Testis (tissue), 3 donors: Measurements from ENCODE around the gene CBX5. TPM values are rescaled to one million over a fixed set of nuclear protein-coding genes. Genes with fewer than 3 reads are reported as not detected.

ENCODE experiments used
- DNase-seq: peaks from one replicate; pipeline ENCODE4 v3.0.0-alpha.2; 2019
- H3K27ac ChIP-seq, 2 donors: fragments of 200-600 bp; sonication (generic); one replicate each; pipeline ENCODE4 v1.5.1; 2019
- H3K27me3 ChIP-seq: fragments of 200-600 bp; sonication (generic); one replicate; pipeline ENCODE4 v1.5.1; 2019
- H3K36me3 ChIP-seq: fragments of 200-600 bp; sonication (generic); one replicate; pipeline ENCODE4 v1.5.1; 2017; ENCODE audit warnings: low read depth; ENCODE audit errors: missing control alignments
- H3K4me1 ChIP-seq: fragments of 200-600 bp; sonication (generic); one replicate; pipeline ENCODE4 v1.5.1; 2019
- H3K4me3 ChIP-seq, 2 donors: fragments of 200-600 bp; sonication (generic); one replicate each; pipeline ENCODE4 v1.5.1; 2017 to 2019
- H3K9me3 ChIP-seq: fragments of 200-600 bp; sonication (generic); one replicate; pipeline ENCODE4 v1.5.1; 2017
- CTCF ChIP-seq, 3 experiments: fragments of 450-650 bp in 2 of 3; fragments of 200-600 bp in 1 of 3; sonication (generic) in 1 of 3; IDR thresholded peaks; one replicate each; pipeline ENCODE4 v1.5.1; 2016 to 2019; ENCODE audit warnings: antibody characterized with exemption in 3 of 3, mild to moderate bottlenecking in 2 of 3, moderate library complexity in 1 of 3
- POLR2A ChIP-seq: fragments of 450-650 bp; IDR thresholded peaks from one replicate; pipeline ENCODE4 v1.6.1; 2017; ENCODE audit warnings: antibody characterized with exemption, mild to moderate bottlenecking, moderate library complexity
- WGBS, 2 donors: methylation state at CpG; one replicate each; pipeline ENCODE4 v1.1.5; 2018; 5-methylcytosine and 5-hydroxymethylcytosine counted together
- intact Hi-C: fragments of 100-400 bp; cut with DNase I; formaldehyde crosslinking; loops from one replicate; pipeline ENCODE4 v1.15.1; 2023; ENCODE audit warnings: low total_unique reads
- polyA plus RNA-seq: library from polyadenylated mRNA; stranded (reverse); fragments of 350-450 nt; fragmentation: Illumina TruSeq; extraction: RNeasy Lipid Tissue Mini Kit (QIAGEN cat#74804); gene quantifications from one replicate; pipeline ENCODE4 v1.2.3, GENCODE V29; 2014; ENCODE audit warnings: low read depth, low replicate concordance; ENCODE audit not compliant: insufficient read depth
- total RNA-seq, 2 donors: library from RNA; depleted of rRNA; stranded (reverse); fragments of >200 nt; gene quantifications; one replicate each; pipeline ENCODE4 v1.2.3, GENCODE V29; 2016

CBX5 gene
- total and polyA plus RNA-seq, 3 donors from 2014 or later: 52.7 to 66.4 (median 63.9) TPM

- no peak overlapping the region for H3K27ac ChIP-seq
- intact Hi-C loops: loop anchor here (5.0 kb wide), 1 partner anchor 204 kb away; the partner anchor contains the start of gene HOXC9
- 86% methylated on average over 1 of the region's 1 CpG; no CpG with 5 or more reads in 1 of the 2 donors for WGBS, 2 donors
- TF ChIP-seq CTCF (IDR thresholded peaks at IDR 0.05) (no peak), POLR2A (no peak)
- no peaks in the 10 kb centered on the region for H3K36me3 ChIP-seq
- H3K27me3 ChIP-seq: no peaks in the 10 kb centered on the region
- H3K9me3 ChIP-seq: no peaks in the 10 kb centered on the region
- no peak for DNase-seq
- no peaks in the 10 kb centered on the region for H3K4me1 ChIP-seq
- no peak overlapping the region for H3K4me3 ChIP-seq
These were observed 73.1 kb downstream of the CBX5 start for GRCh38 chr12:54206791-54207190.

- intact Hi-C loops: loop anchor here (5.0 kb wide), 1 partner anchor 217 kb away; the partner anchor contains the start of gene HOXC10
- Histone ChIP-seq H3K36me3 (no peaks in the 10 kb centered on the region), H3K27ac (no peak overlapping the region), H3K27me3 (no peaks in the 10 kb centered on the region), H3K9me3 (no peaks in the 10 kb centered on the region), H3K4me3 (no peak overlapping the region), H3K4me1 (no peaks in the 10 kb centered on the region)
- WGBS, 2 donors: 89 to 92% methylated on average over 7 of the region's 7 CpGs
- TF ChIP-seq CTCF (IDR thresholded peaks at IDR 0.05) (no peak), POLR2A (no peak)
- no peak for DNase-seq
These were observed 75.6 kb downstream of the CBX5 start for GRCh38 chr12:54204316-54204715.

- peak; percentile 93 to 98 (median 97) for TF ChIP-seq CTCF (IDR thresholded peaks at IDR 0.05)
- no peak for TF ChIP-seq POLR2A
- WGBS, 2 donors: 25 to 26% methylated on average over 7 to 8 of the region's 8 CpGs
- intact Hi-C loops: loop anchor here (5.0 kb wide), 1 partner anchor 214 kb away; the partner anchor contains the start of gene HOXC10
- H3K36me3 ChIP-seq: no peaks in the 10 kb centered on the region
- H3K4me1 ChIP-seq: no peaks in the 10 kb centered on the region
- H3K4me3 ChIP-seq: no peak overlapping the region
- no peak overlapping the region for H3K27ac ChIP-seq
- H3K9me3 ChIP-seq: no peaks in the 10 kb centered on the region
- DNase-seq: peak; percentile 74
- H3K27me3 ChIP-seq: no peaks in the 10 kb centered on the region
These were observed 78.7 kb downstream of the CBX5 start for GRCh38 chr12:54201001-54201794.

- no peaks in the 10 kb centered on the region for H3K36me3 ChIP-seq
- H3K9me3 ChIP-seq: no peaks in the 10 kb centered on the region
- no peak overlapping the region for H3K27ac ChIP-seq
- no peak overlapping the region for H3K4me3 ChIP-seq
- WGBS, 2 donors: 81 to 93% methylated on average over 5 of the region's 5 CpGs
- intact Hi-C loops: loop anchor here (5.0 kb wide), 1 partner anchor 213 kb away; the partner anchor contains the start of gene HOXC10
- no peak for DNase-seq
- no peaks in the 10 kb centered on the region for H3K27me3 ChIP-seq
- no peak for TF ChIP-seq CTCF (IDR thresholded peaks at IDR 0.05)
- TF ChIP-seq POLR2A: no peak
- no peaks in the 10 kb centered on the region for H3K4me1 ChIP-seq
These were observed 79.5 kb downstream of the CBX5 start for GRCh38 chr12:54200412-54200811.
